ENCODE results near the gene SMARCA2.

Gene SMARCA2

GRCh38 chr9:2087500-2088313, 72.6 kb downstream of the SMARCA2 start:
- no peak for DNase-seq (ENCODE audit: low read depth)

GRCh38 chr9:2093920-2094597, 78.9 kb downstream of the SMARCA2 start:
- no peak for DNase-seq (ENCODE audit: low read depth)

DNA sequence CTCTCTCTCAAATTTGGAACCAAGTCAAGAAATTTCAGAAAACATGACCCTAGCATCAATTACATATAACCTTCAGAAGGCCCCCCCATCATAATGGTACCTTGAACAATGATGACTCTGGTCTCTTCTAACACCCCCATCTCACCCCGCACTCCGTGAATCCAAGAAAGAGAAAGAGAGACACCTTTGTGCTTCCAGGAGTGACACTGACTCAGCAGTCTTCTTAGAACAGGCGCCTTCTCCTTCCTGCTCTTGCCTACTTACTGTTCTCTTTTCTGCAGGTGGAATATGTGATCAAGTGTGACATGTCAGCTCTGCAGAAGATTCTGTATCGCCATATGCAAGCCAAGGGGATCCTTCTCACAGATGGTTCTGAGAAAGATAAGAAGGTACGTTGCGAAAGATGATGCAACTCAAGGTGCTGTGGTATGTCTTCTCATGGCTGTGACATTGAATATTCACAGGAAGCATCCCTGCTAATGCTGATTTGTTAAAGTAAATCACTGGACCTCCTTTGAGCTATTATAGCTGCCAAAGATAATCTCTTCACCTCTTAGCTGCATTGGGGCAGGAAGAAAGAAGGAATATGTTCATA, 81.3 kb downstream of the SMARCA2 start:
- no peak for DNase-seq (ENCODE audit: low read depth)

DNA sequence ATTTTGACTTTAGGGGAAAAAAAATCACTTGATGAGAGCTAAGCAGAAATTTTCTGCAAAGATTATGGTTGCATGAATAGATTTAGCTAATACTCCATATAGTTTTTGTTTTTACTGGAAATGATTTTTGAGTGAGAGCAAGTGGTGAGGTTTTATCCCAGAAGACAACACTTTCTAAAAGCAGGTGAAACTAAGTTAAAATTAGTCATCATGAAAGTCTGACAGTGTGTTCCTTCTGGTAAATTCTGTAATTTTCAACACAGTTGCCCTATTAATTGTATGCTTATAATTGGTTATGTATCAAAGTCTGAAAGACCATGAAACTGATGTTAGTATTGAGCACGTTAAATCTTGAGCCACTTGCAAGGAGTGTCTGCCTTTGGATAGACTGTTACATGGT, 91.5 kb downstream of the SMARCA2 start:
- no peak for DNase-seq (ENCODE audit: low read depth)

DNA sequence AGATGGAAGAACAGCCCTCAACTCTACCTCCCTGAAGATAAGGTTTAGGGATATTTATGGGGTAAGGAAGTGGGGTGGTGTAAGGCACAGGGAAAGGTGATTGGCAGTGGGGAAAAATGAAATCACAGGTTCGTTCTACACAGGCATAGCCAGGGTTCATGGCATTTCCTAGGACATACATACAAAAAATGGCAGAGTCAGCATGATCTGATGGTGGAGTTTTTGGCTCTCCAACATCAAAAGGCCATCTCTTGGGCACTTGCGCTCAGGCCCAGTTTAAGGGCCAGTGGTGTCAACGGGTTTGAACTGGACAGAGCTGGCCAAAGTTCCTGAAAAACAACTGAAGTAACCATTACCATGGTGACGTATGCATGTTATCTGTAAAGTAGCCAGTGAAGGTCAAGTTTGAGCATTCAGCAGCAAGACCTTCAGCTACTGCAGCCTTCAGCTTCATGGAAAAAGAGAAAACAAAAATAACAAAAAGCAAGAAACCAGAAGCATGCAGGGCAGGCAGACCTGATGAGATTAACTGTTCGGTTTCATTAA, 92.8 kb downstream of the SMARCA2 start:
- DNase-seq (ENCODE audit: low read depth) = no peak

DNA sequence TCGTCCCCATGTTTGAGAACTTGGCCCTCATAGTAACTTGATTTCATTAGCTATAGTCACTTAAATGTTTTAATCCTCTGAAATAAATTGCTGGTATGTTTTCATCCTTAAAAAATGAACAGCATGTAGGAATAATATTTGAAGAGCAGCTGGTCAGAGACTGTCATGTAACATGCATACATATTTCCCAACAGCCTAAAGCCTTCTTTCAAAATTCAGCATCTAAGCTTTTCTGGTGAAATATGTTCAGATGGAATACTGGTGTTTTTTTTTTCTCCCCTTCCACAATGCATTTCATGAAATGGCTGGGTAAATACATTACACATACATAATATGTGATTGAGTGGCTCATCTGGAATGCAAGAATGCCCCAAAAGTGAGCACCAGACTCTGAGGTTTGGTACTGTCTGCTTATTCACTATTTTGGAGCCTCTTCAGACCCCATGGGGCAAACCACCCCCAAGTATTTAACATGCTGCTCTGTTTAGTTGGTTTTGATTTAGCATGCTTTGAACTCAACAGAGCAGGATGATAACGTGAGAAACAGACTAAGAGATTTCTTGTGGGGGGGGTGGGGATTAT, 94.0 kb downstream of the SMARCA2 start:
- no peak for DNase-seq (ENCODE audit: low read depth)

DNA sequence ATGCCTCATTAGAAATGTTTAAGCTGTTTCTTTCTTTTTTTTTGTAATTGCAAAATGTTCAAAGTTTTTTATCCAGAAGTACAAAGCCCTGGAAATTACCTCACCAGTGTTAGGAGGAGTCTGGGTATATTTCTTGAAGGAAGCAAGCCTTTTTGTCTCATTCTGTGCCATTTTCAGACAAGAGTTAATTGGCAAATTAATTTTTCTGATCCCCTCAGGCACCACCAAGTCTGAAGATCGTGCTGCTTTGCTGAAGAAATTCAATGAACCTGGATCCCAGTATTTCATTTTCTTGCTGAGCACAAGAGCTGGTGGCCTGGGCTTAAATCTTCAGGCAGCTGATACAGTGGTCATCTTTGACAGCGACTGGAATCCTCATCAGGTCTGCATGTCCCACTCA, 94.9 kb downstream of the SMARCA2 start:
- DNase-seq (ENCODE audit: low read depth) = no peak

- DNase-seq (ENCODE audit: low read depth) = no peak
Measured at GRCh38 chr9:2116073-2116472, 100.9 kb downstream of the SMARCA2 start.

GRCh38 chr9:2117527-2117926, 102.4 kb downstream of the SMARCA2 start:
- no peak for DNase-seq (ENCODE audit: low read depth)

DNA sequence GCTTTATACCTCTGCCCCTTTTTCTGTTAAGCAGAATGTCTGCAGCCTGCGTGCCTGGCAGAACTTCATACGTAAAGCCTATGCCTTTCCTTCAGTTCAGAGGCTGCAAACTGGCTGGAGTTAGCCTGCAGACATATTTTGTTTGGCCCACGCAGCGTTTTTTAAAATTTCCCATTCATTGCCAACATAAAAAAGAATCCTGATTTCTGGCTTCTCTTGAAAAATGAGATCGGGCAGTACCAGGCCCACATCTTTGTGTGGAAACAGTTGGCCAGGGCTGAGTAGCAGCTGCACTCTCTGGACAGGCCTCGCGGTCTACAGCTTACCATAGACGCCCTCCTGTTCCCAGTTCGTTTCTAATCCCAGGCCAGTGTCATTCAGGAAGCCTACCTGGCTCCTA, 104.4 kb downstream of the SMARCA2 start:
- no peak for DNase-seq (ENCODE audit: low read depth)

- DNase-seq (ENCODE audit: low read depth) = no peak
Measured at GRCh38 chr9:2120926-2121689, 106.0 kb downstream of the SMARCA2 start.

DNA sequence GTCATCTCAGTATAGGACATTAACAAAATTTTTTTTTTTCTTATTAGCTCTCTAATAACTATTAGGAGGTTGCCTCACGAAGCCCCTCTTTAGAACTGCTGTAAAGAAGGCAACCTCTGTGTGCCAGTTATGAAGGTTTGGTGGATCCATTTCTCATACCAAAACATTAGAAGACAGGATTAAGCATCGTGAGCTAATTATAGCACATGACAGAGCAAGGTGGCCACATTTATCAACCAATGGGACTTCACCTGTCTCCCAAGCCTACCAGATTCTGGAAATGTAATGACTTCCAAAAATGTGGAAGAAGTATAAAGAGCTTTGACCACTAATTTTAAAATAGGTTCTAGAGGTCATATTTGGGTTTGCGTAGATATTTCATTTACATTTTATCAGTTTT, 107.2 kb downstream of the SMARCA2 start:
- DNase-seq (ENCODE audit: low read depth) = no peak

DNA sequence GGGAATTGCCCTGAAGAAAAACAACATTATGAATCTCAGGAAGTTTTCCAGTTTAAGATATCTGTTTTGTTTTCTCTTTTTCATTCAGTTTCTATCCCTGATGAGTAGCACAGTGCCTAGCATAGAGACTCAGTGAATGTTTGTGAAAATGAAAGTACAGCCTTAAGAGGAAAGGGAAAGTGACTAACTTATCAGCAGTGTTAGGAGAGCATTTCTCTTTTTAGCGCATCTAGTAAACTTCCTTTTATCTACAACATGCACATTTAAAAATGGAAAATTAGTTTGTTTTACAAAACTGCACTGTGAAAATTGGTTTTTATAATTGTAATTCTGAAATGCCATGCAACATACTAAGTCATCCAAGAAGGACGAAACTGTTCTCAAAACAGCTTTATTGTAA, 110.8 kb downstream of the SMARCA2 start:
- no peak for DNase-seq (ENCODE audit: low read depth)

DNA sequence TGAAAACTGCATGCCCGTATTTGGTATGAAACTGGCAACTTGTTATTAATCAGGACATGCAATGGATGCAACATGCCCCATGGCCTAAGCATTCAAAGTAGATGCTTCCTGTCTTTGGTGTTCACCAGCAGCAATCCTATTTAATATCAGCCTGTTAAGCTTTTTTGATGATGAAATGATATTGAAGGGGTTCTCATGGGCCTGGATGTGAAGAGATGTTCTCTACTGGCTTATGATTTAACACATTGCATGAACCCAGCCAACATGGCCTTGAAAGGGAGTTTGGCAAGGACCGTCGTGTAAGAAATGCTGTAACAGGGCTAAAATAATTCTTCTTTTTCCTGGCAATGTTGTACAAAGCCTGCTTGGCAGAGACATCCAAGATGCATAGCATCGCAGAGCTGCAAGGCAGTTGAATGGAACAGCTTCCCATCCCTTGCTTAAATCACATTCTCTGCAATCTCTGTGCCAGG, 111.2 kb downstream of the SMARCA2 start:
- DNase-seq (ENCODE audit: low read depth) = no peak

GRCh38 chr9:2127486-2127885, 112.3 kb downstream of the SMARCA2 start:
- DNase-seq (ENCODE audit: low read depth) = no peak

- DNase-seq (ENCODE audit: low read depth) = no peak
Measured at GRCh38 chr9:2128141-2128540, 113.0 kb downstream of the SMARCA2 start.

DNA sequence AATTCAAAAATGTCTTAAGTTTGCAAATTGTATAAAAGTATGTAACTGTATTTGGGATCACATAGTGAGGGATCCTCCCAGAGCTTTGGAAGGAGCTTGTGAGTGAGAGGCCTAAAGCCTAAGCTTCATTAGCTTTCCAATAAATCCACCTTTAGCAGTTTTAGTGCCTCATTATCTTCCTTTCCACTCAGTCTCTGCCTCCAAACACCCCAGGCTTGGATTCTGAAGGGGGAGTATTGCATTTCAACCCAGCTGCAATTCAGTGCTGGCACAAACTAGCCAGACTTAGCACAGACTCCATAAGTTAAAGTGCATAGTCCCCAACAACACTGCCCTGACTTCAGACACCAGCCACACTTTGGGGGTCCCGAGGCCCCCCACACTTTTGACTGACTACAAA, 113.5 kb downstream of the SMARCA2 start:
- no peak for DNase-seq (ENCODE audit: low read depth)

GRCh38 chr9:2130941-2131340, 115.8 kb downstream of the SMARCA2 start:
- no peak for DNase-seq (ENCODE audit: low read depth)

GRCh38 chr9:2132484-2133082, 117.4 kb downstream of the SMARCA2 start:
- DNase-seq (ENCODE audit: low read depth) = no peak

DNA sequence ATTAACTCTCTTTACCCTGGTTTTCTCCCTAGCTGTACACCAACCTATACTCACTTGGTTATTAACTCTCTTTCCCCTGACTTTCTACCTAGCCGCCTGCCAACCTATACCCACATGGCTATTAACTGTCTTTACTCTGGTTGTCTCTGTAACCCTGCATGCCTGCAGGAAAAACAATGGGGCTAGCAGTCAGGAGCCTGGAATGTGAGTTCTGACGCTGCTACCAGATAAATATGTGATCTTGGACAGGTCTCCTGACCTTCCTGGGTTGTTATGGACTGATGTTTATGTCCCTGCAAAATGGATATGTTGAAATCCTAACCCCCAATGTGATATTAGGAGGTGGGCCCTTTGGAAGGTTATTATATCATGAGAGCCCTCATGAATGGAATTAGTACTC, 119.2 kb downstream of the SMARCA2 start:
- no peak for DNase-seq (ENCODE audit: low read depth)

DNA sequence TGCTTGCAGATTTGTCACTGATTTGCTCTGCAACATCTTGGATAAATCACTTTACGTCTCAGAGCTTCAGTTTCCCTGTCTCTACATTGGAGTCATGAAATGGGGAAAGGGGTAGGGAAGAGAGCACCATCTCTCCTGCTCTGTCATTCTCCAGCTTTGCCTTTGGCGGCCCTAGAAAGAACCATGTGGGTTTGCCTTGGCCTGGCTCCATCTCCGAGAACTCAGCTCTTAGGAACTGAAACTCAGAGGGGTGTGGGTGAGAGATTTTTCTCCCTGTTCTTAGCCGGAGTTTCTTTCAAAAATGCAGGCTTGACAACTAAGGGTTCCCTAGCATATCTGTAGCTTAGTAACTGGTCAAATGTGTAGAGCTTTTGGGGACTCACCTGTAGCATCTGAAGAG, 123.5 kb downstream of the SMARCA2 start:
- DNase-seq (ENCODE audit: low read depth) = no peak
